OCI-LY7 (cell line): ENCODE measurements around the gene IFI6.

Experiments
- CTCF ChIP-seq: fragments of 200-600 bp; sonication (generic); conservative IDR thresholded peaks from 2 replicates; pipeline ENCODE4 v1.5.1; 2014; ENCODE audit warnings: mild to moderate bottlenecking, antibody characterized with exemption, low read length, moderate library complexity, mixed read lengths
- EZH2phosphoT487 ChIP-seq: fragments of 200-600 bp; sonication (generic); IDR thresholded peaks from 2 replicates; pipeline ENCODE4 v1.6.1; 2018; ENCODE audit warnings: low read depth, borderline replicate concordance, mild to moderate bottlenecking, mixed run types, antibody characterized with exemption, low read length, moderate library complexity, mixed read lengths

- TF ChIP-seq CTCF = no peak
- TF ChIP-seq EZH2phosphoT487 = no peak
Measured at GRCh38 chr1:27632387-27633297, 39.4 kb downstream of the IFI6 start.
